HG02588 (cell line): ENCODE results near the gene UBA6.
"Not testable (repeated sequence)": the region's sequence is repeated elsewhere in the genome, so short reads cannot be mapped to it uniquely, and the experiment has no call there.

Experiments used
- ATAC-seq: cut with Tn5 transposase; IDR thresholded peaks from one replicate; pipeline ENCODE4 v1.9.1; 2021; ENCODE audit warnings: mild to moderate bottlenecking, moderate library complexity; ENCODE audit not compliant: unreplicated experiment

The UBA6 gene

DNA sequence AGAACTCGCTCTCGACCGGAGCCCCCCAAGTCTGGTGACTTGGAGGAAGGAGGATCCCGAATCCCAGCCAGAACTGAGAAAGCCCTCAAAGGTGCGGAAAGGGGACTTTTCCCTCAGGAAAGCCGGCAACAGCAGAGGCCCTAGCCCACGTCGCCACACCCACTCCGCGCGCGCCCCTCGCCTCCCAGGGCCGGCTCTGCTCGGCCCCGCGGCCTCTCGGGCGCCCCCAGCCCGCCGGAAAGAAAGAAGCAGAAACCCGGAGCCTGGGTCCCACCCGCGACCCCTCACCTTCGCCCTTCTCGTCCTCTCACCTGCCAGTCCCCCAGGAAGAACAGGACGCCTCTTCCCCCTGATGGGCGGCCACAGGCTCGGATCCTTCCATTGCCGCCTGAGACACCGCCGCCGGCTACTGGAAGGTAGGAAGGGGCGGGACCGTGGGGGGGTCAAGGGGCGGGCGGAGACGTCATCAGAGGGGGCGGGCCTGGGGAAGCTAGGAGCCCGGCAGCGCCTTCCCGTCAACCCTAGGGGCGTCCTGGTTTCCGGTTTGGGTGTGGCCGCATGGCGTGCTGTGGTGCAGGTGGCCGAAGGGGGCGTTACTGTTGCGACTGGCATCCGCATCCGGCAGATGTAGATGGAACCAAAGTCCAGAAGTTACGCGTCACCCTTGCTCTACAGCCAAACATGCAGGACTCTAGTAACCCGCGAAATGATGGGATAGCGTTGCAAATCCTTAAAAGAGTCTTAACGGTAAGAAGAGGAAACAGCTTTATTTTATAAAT is at the start of gene UBA6:
Gene UBA6, minus strand, starts transcription at position 418 of the 779 bp plus-strand sequence. Its CDS starts 36 bp downstream, at position 382.
- ATAC-seq = peak; percentile 97

- no peak for ATAC-seq
These were observed 49.7 kb upstream of the UBA6 start for GRCh38 chr4:67750691-67751090.

- ATAC-seq = no peak
These were observed 48.3 kb upstream of the UBA6 start for GRCh38 chr4:67749286-67749685.

- no peak for ATAC-seq
These were observed 46.0 kb upstream of the UBA6 start for GRCh38 chr4:67746797-67747495.

GRCh38 chr4:67744561-67745283 is 43.8 kb upstream of the UBA6 start:
- no peak for ATAC-seq

GRCh38 chr4:67743194-67743593 is 42.2 kb upstream of the UBA6 start:
- ATAC-seq = no peak

- no peak for ATAC-seq
These were observed 35.3 kb upstream of the UBA6 start for GRCh38 chr4:67736262-67736661.

DNA sequence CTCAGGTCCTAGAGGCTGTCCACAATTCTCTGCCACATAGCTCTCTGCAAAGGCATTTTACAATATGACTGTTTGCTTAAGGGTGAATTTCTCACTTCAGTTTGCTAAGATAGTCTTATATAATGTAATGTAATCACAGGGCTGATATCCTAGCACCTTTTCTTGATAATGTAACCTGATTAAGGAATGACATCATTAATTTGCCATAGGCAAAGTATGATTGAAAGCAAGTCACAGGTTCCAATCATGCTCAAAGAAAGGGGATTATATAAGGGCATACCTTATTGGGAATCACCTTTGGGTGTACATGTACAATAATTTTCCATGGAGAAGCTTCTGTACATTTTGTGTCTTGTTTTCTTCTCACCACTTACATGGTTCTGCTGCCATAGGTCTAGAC is 34.4 kb upstream of the UBA6 start:
- ATAC-seq = no peak

DNA sequence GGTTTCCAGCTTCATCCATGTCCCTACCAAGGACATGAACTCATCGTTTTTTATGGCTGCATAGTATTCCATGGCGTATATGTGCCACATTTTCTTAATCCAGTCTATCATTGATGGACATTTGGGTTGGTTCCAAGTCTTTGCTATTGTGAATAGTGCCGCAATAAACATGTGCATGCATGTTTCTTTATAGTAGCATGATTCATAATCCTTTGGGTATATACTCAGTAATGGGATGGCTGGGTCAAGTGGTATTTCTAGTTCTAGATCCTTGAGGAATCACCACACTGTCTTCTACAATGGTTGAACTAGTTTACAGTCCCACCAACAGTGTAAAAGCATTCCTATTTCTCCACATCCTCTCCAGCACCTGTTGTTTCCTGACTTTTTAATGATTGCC is 29.6 kb upstream of the UBA6 start:
- ATAC-seq = not testable (repeated sequence)

DNA sequence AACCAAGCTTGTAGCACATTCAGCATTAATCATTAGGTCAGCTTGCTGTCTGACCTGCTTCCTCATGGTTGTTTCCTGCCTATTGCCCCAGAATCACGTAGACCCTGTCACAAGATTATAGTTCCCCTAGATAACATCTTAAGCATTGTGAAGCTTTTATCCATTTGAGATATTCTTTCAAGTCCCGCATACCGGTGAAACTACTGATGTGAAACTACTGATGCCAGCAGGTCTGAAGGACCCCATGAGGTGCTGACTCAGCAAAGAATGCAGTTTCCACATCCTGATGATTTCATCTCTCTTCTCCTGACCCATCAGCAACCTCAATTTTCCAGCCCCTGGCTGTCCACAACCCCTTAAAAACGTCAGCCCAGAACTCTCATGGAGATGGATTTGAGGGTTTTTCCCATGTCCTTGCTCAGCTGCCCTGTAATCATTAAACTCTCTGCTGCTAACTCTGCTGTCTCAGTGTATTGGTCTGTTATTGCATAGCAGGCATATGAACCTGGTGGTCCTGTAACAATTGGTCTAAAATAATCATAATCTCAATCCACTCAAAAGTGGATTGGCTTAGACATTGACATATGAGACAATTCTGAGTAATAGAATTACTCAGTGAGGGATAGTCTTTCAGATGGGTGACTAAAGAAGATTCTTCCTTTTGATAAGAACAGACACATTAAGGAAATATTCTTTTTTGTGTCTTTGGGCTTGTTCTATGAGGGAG is 26.3 kb upstream of the UBA6 start:
- ATAC-seq = no peak

DNA sequence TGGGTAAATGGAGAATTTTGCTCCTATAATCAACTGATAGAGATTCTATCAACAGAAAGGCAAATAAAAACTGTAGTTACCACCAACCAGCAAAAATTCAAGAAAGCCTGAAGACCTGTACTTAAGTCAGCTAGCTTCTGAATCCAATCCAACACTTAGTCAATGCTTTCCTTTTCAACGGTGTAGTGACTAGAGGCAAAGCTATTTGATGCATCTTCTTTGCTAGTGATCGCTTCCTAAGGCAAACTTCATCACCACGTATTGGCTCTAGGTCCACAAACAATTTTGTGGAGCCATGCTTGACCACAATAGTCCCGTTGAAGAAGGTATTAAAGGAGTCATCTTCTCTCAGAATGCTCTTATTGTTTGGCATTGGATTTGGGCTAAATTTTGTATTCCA is 25.0 kb upstream of the UBA6 start:
- ATAC-seq = no peak

DNA sequence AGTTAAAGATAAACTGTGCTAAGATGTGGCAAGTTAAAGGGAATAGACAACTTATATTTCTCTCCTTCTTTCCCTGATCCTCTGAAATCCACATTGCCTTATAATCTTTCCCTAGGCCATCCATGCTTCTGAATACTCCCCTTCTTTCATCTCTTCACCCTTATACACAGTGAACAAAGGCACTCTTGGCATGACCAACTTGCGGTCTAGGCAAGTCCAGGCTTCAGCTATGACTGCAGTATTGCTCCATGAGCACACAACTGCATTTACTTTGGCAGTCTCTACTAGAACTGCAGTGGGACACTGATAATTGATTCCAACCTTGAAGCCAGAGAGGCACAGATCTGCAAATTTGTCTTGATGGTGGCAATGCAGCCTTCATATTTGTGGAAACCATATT is 24.2 kb upstream of the UBA6 start:
- no peak for ATAC-seq

DNA sequence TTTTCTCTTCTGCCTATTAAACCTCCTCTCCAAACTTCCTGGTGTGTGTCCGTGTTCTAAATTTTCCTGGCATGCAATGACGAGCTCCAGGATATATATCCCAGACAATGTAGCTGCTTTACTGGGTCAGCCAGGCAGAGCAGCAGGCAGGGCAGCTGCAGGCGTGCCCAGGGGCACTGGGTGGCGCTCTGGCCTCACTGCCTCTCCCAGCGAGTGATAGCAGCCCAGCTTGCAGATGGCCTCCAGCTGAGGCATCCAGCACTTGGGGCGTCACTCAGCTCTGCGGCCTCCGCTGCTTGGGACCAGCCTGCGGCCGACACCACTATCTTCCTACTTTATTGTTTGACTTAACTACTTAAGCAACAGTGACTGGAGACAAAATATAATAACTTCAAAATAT is 23.0 kb upstream of the UBA6 start:
- ATAC-seq = no peak

- ATAC-seq = no peak
These were observed 22.4 kb upstream of the UBA6 start for GRCh38 chr4:67723341-67723740.

DNA sequence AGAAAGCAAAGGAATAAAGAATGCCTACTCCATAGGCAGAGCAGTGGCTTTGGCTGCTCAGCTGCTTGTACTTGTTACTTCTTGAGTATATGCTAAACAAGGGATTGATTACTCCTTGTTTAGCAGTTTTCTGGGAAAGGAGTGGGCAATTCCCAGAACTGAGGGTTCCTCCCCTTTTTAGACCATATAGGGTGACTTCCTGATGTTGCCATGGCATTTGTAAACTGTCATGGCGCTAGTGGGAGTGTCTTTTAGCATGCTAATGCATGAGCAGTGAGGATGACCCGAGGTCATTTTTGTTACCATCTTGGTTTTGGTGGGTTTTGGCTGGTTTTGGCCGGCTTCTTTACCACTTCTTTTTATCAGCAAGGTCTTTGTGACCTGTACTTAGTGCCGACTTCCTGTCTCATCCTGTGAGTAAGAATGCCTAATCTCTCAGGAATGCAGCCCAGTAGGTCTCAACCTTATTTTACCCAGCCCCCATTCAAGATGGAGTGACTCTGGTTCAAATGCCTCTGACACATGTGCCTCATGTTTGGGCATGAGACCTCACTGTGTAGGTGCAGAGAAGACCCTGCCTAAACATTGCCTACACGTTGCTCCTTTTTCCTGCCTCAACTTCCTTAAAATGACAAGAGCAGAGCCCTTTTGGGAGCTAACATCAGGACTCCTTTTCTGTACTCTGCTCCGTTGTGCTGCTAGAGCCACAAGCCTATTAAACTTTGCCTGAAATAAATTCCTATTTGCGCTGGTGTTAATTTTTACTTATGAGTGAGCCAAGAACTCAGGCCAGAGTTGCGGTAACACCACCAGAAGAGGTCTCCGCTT is 21.0 kb upstream of the UBA6 start:
- no peak for ATAC-seq

GRCh38 chr4:67721315-67721769 is 20.4 kb upstream of the UBA6 start:
- no peak for ATAC-seq

GRCh38 chr4:67719953-67720617 is 19.1 kb upstream of the UBA6 start:
- no peak for ATAC-seq

DNA sequence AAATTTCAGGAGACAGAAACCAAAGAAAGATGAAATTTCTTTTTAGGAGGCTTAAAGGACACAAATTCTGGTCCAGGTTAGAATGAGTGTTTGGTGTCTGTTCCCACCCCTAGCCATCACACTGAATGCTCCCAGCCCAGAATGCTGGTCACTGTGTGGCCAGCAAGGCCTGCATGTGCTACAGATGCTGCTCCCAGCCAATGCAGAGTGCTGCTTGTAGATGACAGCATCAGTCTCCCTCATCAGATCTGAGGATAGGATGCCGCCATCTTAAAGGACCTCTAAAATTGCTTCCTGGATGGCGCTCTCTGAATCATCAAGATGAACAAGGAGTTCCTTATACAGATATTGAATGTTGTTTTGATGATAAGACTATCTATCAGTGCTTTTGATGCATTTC is 17.9 kb upstream of the UBA6 start:
- no peak for ATAC-seq

DNA sequence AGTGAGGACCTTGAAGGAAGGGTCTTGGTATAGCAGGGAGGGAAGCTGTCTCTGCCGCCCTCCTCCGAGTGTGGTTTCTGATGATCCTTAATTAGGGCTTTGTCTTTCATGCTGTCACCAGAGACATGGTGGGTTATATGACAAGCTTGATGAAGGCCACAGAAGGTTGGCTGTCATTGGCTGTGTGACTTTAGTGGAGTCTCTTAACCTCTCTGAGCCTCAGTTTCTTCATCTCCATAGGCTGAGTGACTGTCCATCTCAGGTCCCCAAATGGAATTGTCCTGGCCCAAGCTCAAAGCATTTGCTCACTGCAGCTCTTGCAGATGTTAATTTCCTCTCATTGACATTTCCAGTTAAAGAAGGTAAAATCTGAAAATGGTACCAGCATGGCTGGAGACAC is 16.6 kb upstream of the UBA6 start:
- no peak for ATAC-seq

DNA sequence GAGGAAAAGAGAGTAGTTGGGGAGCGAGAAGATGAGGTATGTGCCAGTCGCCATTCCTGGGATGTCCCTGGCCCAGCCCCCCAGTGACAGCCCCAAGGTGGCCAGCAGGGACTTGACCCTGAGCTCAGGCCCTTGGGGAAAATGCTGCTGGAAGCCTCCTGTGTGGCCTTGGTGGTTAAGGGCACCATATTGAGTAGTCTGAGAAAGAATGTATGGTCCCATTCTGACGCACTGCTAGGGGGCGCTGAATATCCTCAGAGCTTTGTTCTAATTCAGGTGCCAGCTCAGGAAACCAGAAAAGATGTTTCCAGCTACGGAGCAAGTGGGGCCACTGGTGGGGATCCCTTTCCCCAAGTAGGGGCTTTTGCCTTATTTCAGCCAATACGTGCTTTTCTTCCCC is 14.0 kb upstream of the UBA6 start:
- ATAC-seq = no peak
